B cell (primary cell): ENCODE data around the gene KDM1B. TPM values are rescaled to one million over a fixed set of nuclear protein-coding genes. Genes with fewer than 3 reads are reported as not detected.

ENCODE experiments used
- ATAC-seq: fragments of 200-7000 bp; cut with Tn5 transposase; one replicate; pipeline ENCODE4 v1.10.0; 2021; ENCODE audit warnings: low read depth, mild to moderate bottlenecking, moderate number of reproducible peaks, moderate library complexity
- CTCF ChIA-PET: fragments of 350-600 bp; sonication (Branson Sonifier 250); formaldehyde crosslinking; loops from one replicate; lab custom pipeline; 2021; ENCODE audit warnings: antibody characterized with exemption, inconsistent platforms; lab: Charles Lee
- POLR2A ChIA-PET: fragments of 350-600 bp; sonication (Branson Sonifier 250); formaldehyde crosslinking; loops from one replicate; lab custom pipeline; 2021; ENCODE audit warnings: antibody characterized with exemption; lab: Charles Lee
- DNase-seq: peaks from one replicate; pipeline ENCODE4 v3.0.0; 2013
- H2AFZ ChIP-seq: 2 replicates; pipeline ENCODE4 v1.6.1; 2012; ENCODE audit warnings: mild to moderate bottlenecking, low read depth, low read length; ENCODE audit not compliant: insufficient read depth, poor library complexity, severe bottlenecking
- H3K27ac ChIP-seq, 2 donors: 1 replicate in 1 of 2; 2 replicates in 1 of 2; pipeline ENCODE4 v1.5.1; 2012 to 2013; ENCODE audit warnings: low read length in 2 of 2, mild to moderate bottlenecking in 2 of 2, moderate library complexity in 1 of 2
- H3K27me3 ChIP-seq, 4 experiments: fragments of 200-600 bp in 1 of 4; sonication (generic) in 1 of 4; replicated peaks in 1 of 4; 1 replicate in 2 of 4; 2 replicates in 2 of 4; pipeline versions ENCODE4 v1.6.1 to v1.7.0; 2013 to 2016; ENCODE audit warnings: low read length in 3 of 4, mild to moderate bottlenecking in 2 of 4, mixed read lengths in 1 of 4, moderate library complexity in 1 of 4; ENCODE audit not compliant: insufficient read depth in 4 of 4, control insufficient read depth in 3 of 4; ENCODE audit errors: control extremely low read depth in 1 of 4
- H3K36me3 ChIP-seq, 2 experiments: replicated peaks in 1 of 2; 1 replicate in 1 of 2; 2 replicates in 1 of 2; pipeline versions ENCODE4 v1.6.1 to v1.7.1; 2013; ENCODE audit warnings: low read length in 1 of 2; ENCODE audit not compliant: insufficient read depth in 2 of 2, control insufficient read depth in 1 of 2; ENCODE audit errors: control extremely low read depth in 1 of 2, extremely low read depth in 1 of 2
- H3K4me1 ChIP-seq, 2 donors: fragments of 200-600 bp in 1 of 2; sonication (generic) in 1 of 2; 1 replicate in 1 of 2; 2 replicates in 1 of 2; pipeline versions ENCODE4 v1.5.1 to v1.6.1; 2013 to 2017; ENCODE audit warnings: low read length in 2 of 2; ENCODE audit not compliant: control insufficient read depth in 2 of 2, insufficient read depth in 2 of 2
- H3K4me2 ChIP-seq: replicated peaks from 2 replicates; pipeline ENCODE3; 2012; ENCODE audit warnings: mild to moderate bottlenecking, low read depth, low read length; ENCODE audit not compliant: poor library complexity, severe bottlenecking
- H3K4me3 ChIP-seq, 5 experiments: fragments of 200-600 bp in 1 of 5; sonication (generic) in 1 of 5; 1 replicate in 3 of 5; 2 replicates in 2 of 5; pipeline versions ENCODE4 v1.5.1 to v1.7.0; 2011 to 2016; ENCODE audit warnings: low read length in 4 of 5, mild to moderate bottlenecking in 4 of 5, low read depth in 2 of 5, control low read depth in 1 of 5, moderate library complexity in 1 of 5; ENCODE audit not compliant: insufficient read depth in 1 of 5; ENCODE audit errors: control extremely low read depth in 1 of 5, extremely low read depth in 1 of 5
- H3K79me2 ChIP-seq: fragments of 200-600 bp; sonication (generic); one replicate; pipeline ENCODE4 v1.6.0; 2016; ENCODE audit warnings: low read length; ENCODE audit not compliant: control insufficient read depth, insufficient read depth
- H3K9ac ChIP-seq: fragments of 200-600 bp; sonication (generic); 2 replicates; pipeline ENCODE4 v1.6.1; 2017; ENCODE audit warnings: mild to moderate bottlenecking, low read length, moderate library complexity
- H3K9me3 ChIP-seq, 3 donors: one replicate each; pipeline versions ENCODE4 v1.6.1 to v1.7.1; 2013; ENCODE audit warnings: low read length in 2 of 3; ENCODE audit not compliant: control insufficient read depth in 2 of 3, insufficient read depth in 1 of 3; ENCODE audit errors: control extremely low read depth in 1 of 3
- H4K20me1 ChIP-seq: 2 replicates; pipeline ENCODE4 v1.6.0; 2012; ENCODE audit warnings: mild to moderate bottlenecking, low read length; ENCODE audit not compliant: insufficient read depth, control insufficient read depth, poor library complexity, severe bottlenecking
- H3K27ac Mint-ChIP-seq: one replicate; pipeline ENCODE4 v1.8.0; 2021; ENCODE audit warnings: mixed read lengths
- H3K27me3 Mint-ChIP-seq: one replicate; pipeline ENCODE4 v1.8.0; 2021; ENCODE audit warnings: mixed read lengths
- H3K4me1 Mint-ChIP-seq: one replicate; pipeline ENCODE4 v1.8.0; 2021; ENCODE audit warnings: mixed read lengths
- H3K4me3 Mint-ChIP-seq: one replicate; pipeline ENCODE4 v1.8.0; 2021; ENCODE audit warnings: mixed read lengths
- H3K9me3 Mint-ChIP-seq: one replicate; pipeline ENCODE4 v1.8.0; 2022; ENCODE audit warnings: mixed read lengths; ENCODE audit not compliant: insufficient read depth
- CTCF ChIP-seq: fragments of 200-600 bp; IDR thresholded peaks from one replicate; pipeline ENCODE4 v1.8.0; 2022; ENCODE audit warnings: antibody characterized with exemption, mild to moderate bottlenecking
- EZH2 ChIP-seq: IDR thresholded peaks from 2 replicates; pipeline ENCODE4 v1.6.1; 2012; ENCODE audit warnings: borderline replicate concordance, low read depth, mild to moderate bottlenecking, moderate library complexity, low read length; ENCODE audit not compliant: insufficient read depth, poor library complexity, severe bottlenecking
- WGBS: methylation state at CpG from one replicate; pipeline ENCODE4 v1.1.5; 2013; ENCODE audit warnings: missing lambda C conversion rate; ENCODE audit not compliant: insufficient coverage; 5-methylcytosine and 5-hydroxymethylcytosine counted together
- intact Hi-C: fragments of 100-400 bp; cut with micrococcal nuclease; formaldehyde crosslinking; loops from one replicate; pipeline ENCODE4 v1.10.0; 2022
- polyA plus RNA-seq: library from polyadenylated mRNA; depleted of rRNA; stranded (reverse); fragments of >200 nt; gene quantifications from 2 replicates; pipeline ENCODE4 v1.2.3, GENCODE V29; 2012
- total RNA-seq, 2 donors: library from RNA; stranded (reverse); fragments of 120-200 nt in 1 of 2; gene quantifications; 1 replicate in 1 of 2; 2 replicates in 1 of 2; pipeline versions ENCODE4 v1.2.3 to v1.2.4, GENCODE V29; 2013 to 2022

Gene KDM1B
- total and polyA plus RNA-seq, 2 donors (not counting 1 experiment from before 2014, with no cell fraction given): 10.9 to 16.0 TPM

DNA sequence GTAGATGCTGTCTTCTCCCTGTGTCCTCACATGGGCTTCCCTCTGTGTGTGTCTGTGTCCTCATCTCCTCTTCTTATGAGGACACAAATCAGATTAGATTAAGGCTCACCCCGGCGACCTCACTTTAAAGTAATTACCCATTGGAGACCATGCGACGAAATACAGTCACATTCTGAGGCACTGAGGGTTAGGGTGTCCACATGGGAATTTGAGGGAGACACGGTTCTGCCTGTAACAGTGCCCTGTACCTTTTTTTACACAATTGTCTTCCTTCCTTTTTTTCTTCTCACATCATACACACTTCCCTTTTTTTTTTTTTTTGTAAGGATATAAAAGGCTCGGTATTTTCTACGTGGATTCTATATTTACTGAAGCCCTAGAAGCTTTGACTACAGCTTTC lies 60.2 kb downstream of the KDM1B start:
- no peaks in the 10 kb centered on the region for H3K27me3 ChIP-seq
- peak overlapping the region; percentile 10 for H2AFZ ChIP-seq
- TF ChIP-seq EZH2 (no peak), CTCF (no peak)
- no peaks in the 10 kb centered on the region for H3K9me3 ChIP-seq
- ChIA-PET CTCF (no interaction called here), POLR2A (interaction anchor here (0.5 kb wide), 1 partner anchor 79 kb away, joined by 3 read pairs; no protein-coding TSS in a partner anchor)
- intact Hi-C loops: no loop called here
- Mint-ChIP-seq H3K4me1 (peaks cover 33% of the 10 kb centered on the region), H3K27me3 (no peaks in the 10 kb centered on the region), H3K27ac (peak overlapping the region; percentile 12), H3K4me3 (peak overlapping the region; percentile 24), H3K9me3 (no peaks in the 10 kb centered on the region)
- peak overlapping the region; percentile 50 for H3K4me2 ChIP-seq
- H3K27ac ChIP-seq: peak overlapping the region in 1 of 2 donors; percentile 14
- ATAC-seq (peak; percentile 59), DNase-seq (peak; percentile 32)
- H3K4me3 ChIP-seq: no peak overlapping the region
- peaks cover 17 to 22% of the 10 kb centered on the region in 2 donors for H3K4me1 ChIP-seq
- H3K36me3 ChIP-seq: peaks cover 8 to 36% of the 10 kb centered on the region in 2 experiments
- 0% methylated on average over 1 of the region's 7 CpGs for WGBS
- H3K9ac ChIP-seq: peak overlapping the region; percentile 0
- no peaks in the 10 kb centered on the region for H3K79me2 ChIP-seq
- H4K20me1 ChIP-seq: no peaks in the 10 kb centered on the region

GRCh38 chr6:18216411-18216810 lies 61.2 kb downstream of the KDM1B start:
- Histone ChIP-seq H3K4me3 (no peak overlapping the region), H3K4me1 (peaks cover 17 to 22% of the 10 kb centered on the region in 2 donors), H3K9me3 (no peaks in the 10 kb centered on the region), H2AFZ (no peak overlapping the region), H3K36me3 (peaks cover 14 to 37% of the 10 kb centered on the region in 2 experiments), H3K27me3 (no peaks in the 10 kb centered on the region), H3K27ac (no peak overlapping the region), H3K4me2 (no peak overlapping the region), H4K20me1 (no peaks in the 10 kb centered on the region), H3K9ac (no peak overlapping the region), H3K79me2 (no peaks in the 10 kb centered on the region)
- 66% methylated on average over 3 of the region's 7 CpGs for WGBS
- ATAC-seq (no peak), DNase-seq (no peak)
- H3K27me3 Mint-ChIP-seq: no peaks in the 10 kb centered on the region
- TF ChIP-seq CTCF (no peak), EZH2 (no peak)
- peaks cover 29% of the 10 kb centered on the region for H3K4me1 Mint-ChIP-seq
- ChIA-PET CTCF (no interaction called here), POLR2A (no interaction called here)
- no peak overlapping the region for H3K4me3 Mint-ChIP-seq
- intact Hi-C loops: no loop called here
- no peaks in the 10 kb centered on the region for H3K9me3 Mint-ChIP-seq
- H3K27ac Mint-ChIP-seq: peak overlapping the region; percentile 5
